RWPE2 (cell line): Measurements from ENCODE around the gene CYB5R2.
"Not testable (repeated sequence)": the region's sequence is repeated elsewhere in the genome, so short reads cannot be mapped to it uniquely, and the experiment has no call there.

Source experiments
- ATAC-seq: fragments of 200-7000 bp; cut with Tn5 transposase; 3 replicates; pipeline ENCODE4 v1.9.1; 2021; ENCODE audit warnings: low read depth
- DNase-seq: peaks from one replicate; pipeline ENCODE4 v3.0.0-alpha.2; 2020; ENCODE audit warnings: low spot score
- H3K27ac ChIP-seq: fragments of 450-650 bp; 2 replicates; pipeline ENCODE4 v1.5.1; 2017; ENCODE audit warnings: mild to moderate bottlenecking; ENCODE audit not compliant: poor library complexity, severe bottlenecking
- H3K27me3 ChIP-seq: fragments of 250-450 bp; sonication (Bioruptor Pico); 2 replicates; pipeline ENCODE4 v1.5.1; 2021; ENCODE audit warnings: mild to moderate bottlenecking, moderate library complexity; ENCODE audit not compliant: insufficient read depth, poor library complexity, severe bottlenecking
- H3K36me3 ChIP-seq: fragments of 250-450 bp; sonication (Bioruptor Pico); 2 replicates; pipeline ENCODE4 v1.5.1; 2020; ENCODE audit warnings: low read depth, mild to moderate bottlenecking, moderate library complexity
- H3K4me1 ChIP-seq: fragments of 250-450 bp; sonication (Bioruptor Pico); 2 replicates; pipeline ENCODE4 v1.5.1; 2021; ENCODE audit warnings: mild to moderate bottlenecking, moderate library complexity; ENCODE audit not compliant: insufficient read depth, poor library complexity, severe bottlenecking
- H3K4me3 ChIP-seq: fragments of 250-450 bp; sonication (Bioruptor Pico); 2 replicates; pipeline ENCODE4 v1.5.1; 2021; ENCODE audit warnings: mild to moderate bottlenecking, moderate library complexity; ENCODE audit not compliant: severe bottlenecking
- H3K9me3 ChIP-seq: fragments of 250-450 bp; sonication (Bioruptor Pico); 2 replicates; pipeline ENCODE4 v1.5.1; 2021; ENCODE audit warnings: mild to moderate bottlenecking, moderate library complexity; ENCODE audit not compliant: severe bottlenecking
- TF ChIP-seq, protein P1 (sequence below): fragments of 450-650 bp; IDR thresholded peaks from one replicate; pipeline ENCODE4 v1.5.1; 2017; ENCODE audit warnings: mild to moderate bottlenecking, moderate library complexity; ENCODE audit not compliant: poor library complexity, severe bottlenecking

CYB5R2 gene

DNA sequence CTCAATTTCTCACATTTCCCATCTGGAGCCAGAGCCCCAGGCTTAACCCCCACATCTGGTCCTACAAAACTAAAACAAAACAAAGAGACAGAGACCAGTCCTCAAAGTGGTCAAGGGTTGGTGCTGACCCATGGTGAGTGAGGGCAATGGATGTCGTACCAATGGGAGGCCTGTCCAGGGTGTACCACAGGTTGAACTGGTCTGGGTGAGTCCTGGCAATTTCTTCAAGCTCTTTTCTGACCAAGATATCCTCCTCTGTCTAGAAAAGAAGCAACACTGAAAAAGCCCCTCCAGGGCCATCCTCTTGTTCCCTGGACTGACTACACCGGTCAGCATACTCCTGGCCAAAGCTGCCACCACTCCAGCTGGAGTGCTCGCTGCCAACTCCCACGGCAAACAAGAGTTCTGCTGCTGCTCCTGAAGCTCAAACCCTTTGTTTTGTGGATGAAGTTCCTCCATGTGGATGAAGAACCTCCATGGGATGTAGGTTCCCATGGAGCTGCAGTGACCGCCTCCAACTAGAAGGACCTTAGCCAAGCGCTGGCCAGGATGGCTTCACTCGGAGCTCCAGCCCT is 6.9 kb downstream of the CYB5R2 start:
- no peaks in the 10 kb centered on the region for H3K36me3 ChIP-seq
- DNase-seq (no peak), ATAC-seq (no peak)
- no peak overlapping the region for H3K4me3 ChIP-seq
- H3K27me3 ChIP-seq, result no peaks in the 10 kb centered on the region
- no peaks in the 10 kb centered on the region for H3K9me3 ChIP-seq
- no peak overlapping the region for H3K27ac ChIP-seq
- H3K4me1 ChIP-seq, result no peaks in the 10 kb centered on the region
- TF ChIP-seq, protein P1, sequence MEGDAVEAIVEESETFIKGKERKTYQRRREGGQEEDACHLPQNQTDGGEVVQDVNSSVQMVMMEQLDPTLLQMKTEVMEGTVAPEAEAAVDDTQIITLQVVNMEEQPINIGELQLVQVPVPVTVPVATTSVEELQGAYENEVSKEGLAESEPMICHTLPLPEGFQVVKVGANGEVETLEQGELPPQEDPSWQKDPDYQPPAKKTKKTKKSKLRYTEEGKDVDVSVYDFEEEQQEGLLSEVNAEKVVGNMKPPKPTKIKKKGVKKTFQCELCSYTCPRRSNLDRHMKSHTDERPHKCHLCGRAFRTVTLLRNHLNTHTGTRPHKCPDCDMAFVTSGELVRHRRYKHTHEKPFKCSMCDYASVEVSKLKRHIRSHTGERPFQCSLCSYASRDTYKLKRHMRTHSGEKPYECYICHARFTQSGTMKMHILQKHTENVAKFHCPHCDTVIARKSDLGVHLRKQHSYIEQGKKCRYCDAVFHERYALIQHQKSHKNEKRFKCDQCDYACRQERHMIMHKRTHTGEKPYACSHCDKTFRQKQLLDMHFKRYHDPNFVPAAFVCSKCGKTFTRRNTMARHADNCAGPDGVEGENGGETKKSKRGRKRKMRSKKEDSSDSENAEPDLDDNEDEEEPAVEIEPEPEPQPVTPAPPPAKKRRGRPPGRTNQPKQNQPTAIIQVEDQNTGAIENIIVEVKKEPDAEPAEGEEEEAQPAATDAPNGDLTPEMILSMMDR, result no peak

DNA sequence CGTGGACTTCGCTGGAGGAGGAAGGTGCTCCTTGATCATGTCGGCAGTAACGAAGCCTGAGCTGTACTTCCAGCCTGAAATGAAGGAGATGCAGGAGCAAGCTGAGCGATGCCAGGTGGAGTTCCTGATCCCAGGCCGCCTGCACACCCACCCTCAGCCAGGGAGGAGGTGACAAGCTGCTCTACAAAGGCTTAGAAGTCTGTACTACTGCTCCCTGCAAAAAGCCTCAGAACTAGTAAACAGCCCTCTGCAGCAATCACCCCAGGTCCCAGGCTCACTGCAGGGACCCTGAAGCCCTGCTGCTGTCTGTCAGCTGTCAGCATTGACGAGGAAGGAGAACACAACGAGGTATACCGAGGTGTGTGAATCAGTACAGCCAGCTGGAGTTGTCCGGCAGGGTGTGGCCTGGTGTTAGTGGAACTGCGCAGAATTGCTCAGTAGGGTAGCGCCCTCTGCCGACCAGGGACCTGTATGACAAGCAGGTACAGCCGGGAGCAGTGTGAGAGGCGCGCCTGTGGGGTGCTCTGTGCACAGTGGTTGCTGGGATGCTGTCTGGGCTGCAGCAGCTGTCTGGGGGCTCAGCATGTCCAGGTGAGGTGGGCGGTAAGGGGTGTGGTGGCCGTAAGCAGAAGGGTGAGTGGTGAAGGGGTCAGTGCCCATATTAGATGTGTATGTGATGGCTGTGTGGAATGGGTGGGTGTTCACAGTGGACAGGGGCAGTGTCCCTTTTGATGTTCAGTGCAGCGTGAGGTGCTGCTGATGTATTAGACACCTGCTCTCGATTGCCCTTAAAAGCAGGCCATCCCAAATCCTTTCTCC is 7.6 kb downstream of the CYB5R2 start:
- no peaks in the 10 kb centered on the region for H3K27me3 ChIP-seq
- TF ChIP-seq, protein P1, result peak; percentile 80

DNA sequence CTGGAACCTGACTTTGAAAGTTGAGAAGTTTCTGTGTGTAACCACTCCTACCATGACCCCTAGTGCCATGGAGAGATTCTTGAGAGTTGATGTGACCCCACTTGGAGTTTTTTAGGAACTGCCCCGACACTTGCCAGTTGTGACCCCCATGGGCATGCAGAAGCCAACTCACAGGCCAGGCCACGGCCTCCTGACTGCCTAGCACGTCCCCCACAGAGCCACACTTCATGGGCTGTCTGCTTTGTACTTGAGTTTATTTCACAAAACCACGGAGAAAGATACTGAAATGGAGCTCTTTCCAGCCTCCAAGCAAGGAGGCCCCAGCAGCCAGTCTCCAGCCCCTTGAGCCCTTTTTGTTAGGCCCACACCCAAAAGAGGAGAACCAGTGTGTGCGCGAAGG is 8.4 kb downstream of the CYB5R2 start:
- Histone ChIP-seq H3K4me1 (no peaks in the 10 kb centered on the region), H3K4me3 (no peak overlapping the region), H3K36me3 (no peaks in the 10 kb centered on the region), H3K27me3 (no peaks in the 10 kb centered on the region), H3K27ac (no peak overlapping the region), H3K9me3 (no peaks in the 10 kb centered on the region)
- DNase-seq, result no peak
- no peak for ATAC-seq
- TF ChIP-seq, protein P1, result no peak

More for the DNA sequence above, 7.6 kb downstream of the CYB5R2 start:
- Histone ChIP-seq H3K4me3 (no peak overlapping the region), H3K36me3 (no peaks in the 10 kb centered on the region), H3K27ac (no peak overlapping the region), H3K9me3 (no peaks in the 10 kb centered on the region), H3K4me1 (no peaks in the 10 kb centered on the region)
- DNase-seq (peak; percentile 80), ATAC-seq (peak; percentile 99)

DNA sequence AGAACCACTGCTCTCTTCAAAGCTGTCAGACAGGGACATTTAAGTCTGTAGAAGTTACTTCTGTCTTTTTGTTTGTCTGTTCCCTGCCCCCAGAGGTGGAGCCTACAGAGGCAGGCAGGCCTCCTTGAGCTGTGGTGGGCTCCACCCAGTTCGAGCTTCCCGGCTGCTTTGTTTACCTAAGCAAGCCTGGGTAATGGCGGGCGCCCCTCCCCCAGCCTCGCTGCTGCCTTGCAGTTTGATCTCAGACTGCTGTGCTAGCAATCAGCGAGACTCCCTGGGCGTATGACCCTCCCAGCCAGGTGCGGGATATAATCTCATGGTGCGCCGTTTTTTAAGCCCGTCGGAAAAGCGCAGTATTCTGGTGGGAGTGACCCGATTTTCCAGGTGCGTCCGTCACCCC is 9.8 kb downstream of the CYB5R2 start:
- ATAC-seq, H3K27me3 ChIP-seq, H3K4me3 ChIP-seq, H3K9me3 ChIP-seq, H3K27ac ChIP-seq, H3K36me3 ChIP-seq, H3K4me1 ChIP-seq, DNase-seq: not testable (repeated sequence)

DNA sequence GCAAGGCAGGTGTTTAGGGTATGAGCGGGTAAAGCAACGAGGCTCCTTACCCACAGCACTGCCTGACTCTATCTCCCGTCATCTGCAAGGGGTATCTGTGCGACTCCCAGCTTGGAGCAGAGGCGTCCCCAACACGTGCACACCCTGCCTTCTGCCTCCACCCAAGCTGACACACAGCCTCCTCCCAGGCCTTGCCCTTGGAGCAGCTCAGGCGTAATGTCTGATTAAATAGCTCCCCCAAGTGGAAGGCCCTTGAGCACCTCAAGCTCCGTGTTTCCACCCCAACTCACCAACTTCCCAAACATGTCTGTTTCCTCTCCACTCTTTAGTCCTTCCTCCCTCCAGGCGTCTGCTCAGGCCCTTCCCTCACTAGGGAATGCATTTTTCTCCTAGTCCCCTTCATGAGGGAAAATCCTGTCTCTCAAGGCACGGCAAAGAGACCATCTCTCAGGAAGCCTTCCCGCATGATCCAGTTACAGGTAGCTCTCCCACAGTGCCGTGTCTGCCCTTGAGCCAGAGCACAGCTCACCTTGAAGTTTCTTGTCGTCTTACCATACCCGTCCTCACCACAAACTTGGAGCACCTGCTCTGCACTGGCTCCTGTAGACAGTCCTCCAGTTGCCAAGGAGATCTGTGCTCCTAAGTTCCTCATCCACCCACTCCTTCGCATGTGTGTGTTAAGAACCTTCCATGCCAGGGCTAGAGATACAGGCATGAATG is 15.8 kb downstream of the CYB5R2 start:
- no peaks in the 10 kb centered on the region for H3K36me3 ChIP-seq
- no peak overlapping the region for H3K27ac ChIP-seq
- no peaks in the 10 kb centered on the region for H3K4me1 ChIP-seq
- H3K4me3 ChIP-seq, result no peak overlapping the region
- ATAC-seq (peak; percentile 90), DNase-seq (no peak)
- TF ChIP-seq, protein P1, result peak; percentile 50
- no peaks in the 10 kb centered on the region for H3K9me3 ChIP-seq
- H3K27me3 ChIP-seq, result no peaks in the 10 kb centered on the region
